Measurements from ENCODE around the gene ZNF138.
"Not testable (repeated sequence)": the region's sequence is repeated elsewhere in the genome, so short reads cannot be mapped to it uniquely, and the experiment has no call there.

Gene ZNF138

GRCh38 chr7:64794171-64794844, at the start of gene ZNF138:
Gene ZNF138 (plus strand): TSS chr7:64794428. CDS start chr7:64794569, 141 bp downstream.
- H3K36me3 ChIP-seq (ENCODE audit: insufficient read depth, low read depth, low read length), result peaks cover 22% of the 10 kb centered on the region
- H3K4me1 ChIP-seq (ENCODE audit: insufficient read depth, low read length), result no peaks in the 10 kb centered on the region
- H3K27ac ChIP-seq (ENCODE audit: low read length), result peak within 1 kb of the TSS; percentile 64
- peak within 1 kb of the TSS; percentile 92 for H3K9ac ChIP-seq (ENCODE audit: low read depth, low read length)
- H3K9me3 ChIP-seq (ENCODE audit: insufficient read depth, low read depth, low read length), result no peaks in the 10 kb centered on the region
- H3K4me3 ChIP-seq (ENCODE audit: low read length), result peak within 1 kb of the TSS; percentile 98
- H3K27me3 ChIP-seq (ENCODE audit: insufficient read depth, low read length), result no peaks in the 10 kb centered on the region

GRCh38 chr7:64744680-64745079, 49.5 kb upstream of the ZNF138 start:
- H3K9ac ChIP-seq (ENCODE audit: low read depth, low read length), result no peak overlapping the region
- H3K27ac ChIP-seq (ENCODE audit: low read length), result no peak overlapping the region

GRCh38 chr7:64747802-64748201, 46.4 kb upstream of the ZNF138 start:
- no peak overlapping the region for H3K27ac ChIP-seq (ENCODE audit: low read length)

More at GRCh38 chr7:64744680-64745079, 49.5 kb upstream of the ZNF138 start:
- Histone ChIP-seq H3K27me3 (ENCODE audit: insufficient read depth, low read length) (no peaks in the 10 kb centered on the region), H3K36me3 (ENCODE audit: insufficient read depth, low read depth, low read length) (no peaks in the 10 kb centered on the region), H3K9me3 (ENCODE audit: insufficient read depth, low read depth, low read length) (peaks cover 74% of the 10 kb centered on the region), H3K4me1 (ENCODE audit: insufficient read depth, low read length) (no peaks in the 10 kb centered on the region), H3K4me3 (ENCODE audit: low read length) (no peak overlapping the region)

GRCh38 chr7:64753032-64753431, 41.2 kb upstream of the ZNF138 start:
- Histone ChIP-seq H3K27ac (ENCODE audit: low read length) (no peak overlapping the region), H3K36me3 (ENCODE audit: insufficient read depth, low read depth, low read length) (no peaks in the 10 kb centered on the region), H3K4me1 (ENCODE audit: insufficient read depth, low read length) (no peaks in the 10 kb centered on the region), H3K27me3 (ENCODE audit: insufficient read depth, low read length) (no peaks in the 10 kb centered on the region), H3K4me3 (ENCODE audit: low read length) (no peak overlapping the region), H3K9me3 (ENCODE audit: insufficient read depth, low read depth, low read length) (peaks cover 78% of the 10 kb centered on the region), H3K9ac (ENCODE audit: low read depth, low read length) (no peak overlapping the region)

More at GRCh38 chr7:64747802-64748201, 46.4 kb upstream of the ZNF138 start:
- H3K27me3 ChIP-seq (ENCODE audit: insufficient read depth, low read length), result no peaks in the 10 kb centered on the region
- H3K4me1 ChIP-seq (ENCODE audit: insufficient read depth, low read length), result no peaks in the 10 kb centered on the region
- H3K4me3 ChIP-seq (ENCODE audit: low read length), result no peak overlapping the region
- no peaks in the 10 kb centered on the region for H3K36me3 ChIP-seq (ENCODE audit: insufficient read depth, low read depth, low read length)
- no peak overlapping the region for H3K9ac ChIP-seq (ENCODE audit: low read depth, low read length)
- peaks cover 78% of the 10 kb centered on the region for H3K9me3 ChIP-seq (ENCODE audit: insufficient read depth, low read depth, low read length)

GRCh38 chr7:64755865-64756264, 38.4 kb upstream of the ZNF138 start:
- Histone ChIP-seq H3K4me3 (ENCODE audit: low read length) (no peak overlapping the region), H3K36me3 (ENCODE audit: insufficient read depth, low read depth, low read length) (no peaks in the 10 kb centered on the region), H3K4me1 (ENCODE audit: insufficient read depth, low read length) (no peaks in the 10 kb centered on the region), H3K9ac (ENCODE audit: low read depth, low read length) (no peak overlapping the region), H3K9me3 (ENCODE audit: insufficient read depth, low read depth, low read length) (peaks cover 73% of the 10 kb centered on the region), H3K27ac (ENCODE audit: low read length) (no peak overlapping the region), H3K27me3 (ENCODE audit: insufficient read depth, low read length) (no peaks in the 10 kb centered on the region)

GRCh38 chr7:64758151-64758550, 36.1 kb upstream of the ZNF138 start:
- Histone ChIP-seq H3K27me3 (ENCODE audit: insufficient read depth, low read length) (no peaks in the 10 kb centered on the region), H3K9me3 (ENCODE audit: insufficient read depth, low read depth, low read length) (peaks cover 68% of the 10 kb centered on the region), H3K4me1 (ENCODE audit: insufficient read depth, low read length) (no peaks in the 10 kb centered on the region), H3K4me3 (ENCODE audit: low read length) (no peak overlapping the region), H3K36me3 (ENCODE audit: insufficient read depth, low read depth, low read length) (no peaks in the 10 kb centered on the region), H3K27ac (ENCODE audit: low read length) (no peak overlapping the region), H3K9ac (ENCODE audit: low read depth, low read length) (no peak overlapping the region)

- Histone ChIP-seq H3K36me3 (ENCODE audit: insufficient read depth, low read depth, low read length) (no peaks in the 10 kb centered on the region), H3K9me3 (ENCODE audit: insufficient read depth, low read depth, low read length) (peaks cover 77% of the 10 kb centered on the region), H3K27me3 (ENCODE audit: insufficient read depth, low read length) (no peaks in the 10 kb centered on the region), H3K4me1 (ENCODE audit: insufficient read depth, low read length) (no peaks in the 10 kb centered on the region), H3K27ac (ENCODE audit: low read length) (no peak overlapping the region), H3K4me3 (ENCODE audit: low read length) (no peak overlapping the region), H3K9ac (ENCODE audit: low read depth, low read length) (no peak overlapping the region)
Measured at GRCh38 chr7:64768824-64769223, 25.4 kb upstream of the ZNF138 start.

- H3K9me3 ChIP-seq (ENCODE audit: insufficient read depth, low read depth, low read length), result peaks cover 67% of the 10 kb centered on the region
Measured at GRCh38 chr7:64774204-64774842, 19.9 kb upstream of the ZNF138 start.

GRCh38 chr7:64775289-64775688, 18.9 kb upstream of the ZNF138 start:
- Histone ChIP-seq H3K9me3 (ENCODE audit: insufficient read depth, low read depth, low read length) (peaks cover 70% of the 10 kb centered on the region), H3K4me3 (ENCODE audit: low read length) (no peak overlapping the region), H3K36me3 (ENCODE audit: insufficient read depth, low read depth, low read length) (no peaks in the 10 kb centered on the region), H3K4me1 (ENCODE audit: insufficient read depth, low read length) (no peaks in the 10 kb centered on the region), H3K27me3 (ENCODE audit: insufficient read depth, low read length) (no peaks in the 10 kb centered on the region), H3K9ac (ENCODE audit: low read depth, low read length) (no peak overlapping the region), H3K27ac (ENCODE audit: low read length) (no peak overlapping the region)

More at GRCh38 chr7:64774204-64774842, 19.9 kb upstream of the ZNF138 start:
- Histone ChIP-seq H3K36me3 (ENCODE audit: insufficient read depth, low read depth, low read length) (no peaks in the 10 kb centered on the region), H3K9ac (ENCODE audit: low read depth, low read length) (no peak overlapping the region), H3K27ac (ENCODE audit: low read length) (no peak overlapping the region), H3K4me3 (ENCODE audit: low read length) (no peak overlapping the region), H3K4me1 (ENCODE audit: insufficient read depth, low read length) (no peaks in the 10 kb centered on the region), H3K27me3 (ENCODE audit: insufficient read depth, low read length) (no peaks in the 10 kb centered on the region)

GRCh38 chr7:64784842-64785241, 9.4 kb upstream of the ZNF138 start:
- not testable (repeated sequence) for H3K4me1 ChIP-seq (ENCODE audit: insufficient read depth, low read length); H3K4me3 ChIP-seq (ENCODE audit: low read length); H3K27ac ChIP-seq (ENCODE audit: low read length); H3K9ac ChIP-seq (ENCODE audit: low read depth, low read length); H3K27me3 ChIP-seq (ENCODE audit: insufficient read depth, low read length); H3K36me3 ChIP-seq (ENCODE audit: insufficient read depth, low read depth, low read length)
- peaks cover 40% of the 10 kb centered on the region for H3K9me3 ChIP-seq (ENCODE audit: insufficient read depth, low read depth, low read length)

GRCh38 chr7:64787295-64787694, 6.9 kb upstream of the ZNF138 start:
- H3K9me3 ChIP-seq (ENCODE audit: insufficient read depth, low read depth, low read length), result peaks cover 18% of the 10 kb centered on the region; the same call in 1 of the 2 replicates
- H3K4me1 ChIP-seq (ENCODE audit: insufficient read depth, low read length), result no peaks in the 10 kb centered on the region
- H3K27me3 ChIP-seq (ENCODE audit: insufficient read depth, low read length), result no peaks in the 10 kb centered on the region
- H3K4me3 ChIP-seq (ENCODE audit: low read length), result no peak overlapping the region
- no peak overlapping the region for H3K9ac ChIP-seq (ENCODE audit: low read depth, low read length)
- no peaks in the 10 kb centered on the region for H3K36me3 ChIP-seq (ENCODE audit: insufficient read depth, low read depth, low read length)
- H3K27ac ChIP-seq (ENCODE audit: low read length), result no peak overlapping the region

GRCh38 chr7:64789241-64789640, 5.0 kb upstream of the ZNF138 start:
- H3K9ac ChIP-seq (ENCODE audit: low read depth, low read length); H3K36me3 ChIP-seq (ENCODE audit: insufficient read depth, low read depth, low read length); H3K4me3 ChIP-seq (ENCODE audit: low read length); H3K27ac ChIP-seq (ENCODE audit: low read length); H3K4me1 ChIP-seq (ENCODE audit: insufficient read depth, low read length); H3K27me3 ChIP-seq (ENCODE audit: insufficient read depth, low read length): not testable (repeated sequence)
- peaks cover 15% of the 10 kb centered on the region; the same call in 1 of the 2 replicates for H3K9me3 ChIP-seq (ENCODE audit: insufficient read depth, low read depth, low read length)
